Limb (tissue), 2 donors: ENCODE data around the gene PSMF1.
A peak's percentile ranks its signal among the peaks of the same experiment; 100 is the strongest.

Experiments
- DNase-seq, 2 donors: peaks; one replicate each; pipeline ENCODE4 v3.0.0-alpha.2; 2016; ENCODE audit errors: extremely low spot score in 2 of 2

PSMF1 gene, protein sequence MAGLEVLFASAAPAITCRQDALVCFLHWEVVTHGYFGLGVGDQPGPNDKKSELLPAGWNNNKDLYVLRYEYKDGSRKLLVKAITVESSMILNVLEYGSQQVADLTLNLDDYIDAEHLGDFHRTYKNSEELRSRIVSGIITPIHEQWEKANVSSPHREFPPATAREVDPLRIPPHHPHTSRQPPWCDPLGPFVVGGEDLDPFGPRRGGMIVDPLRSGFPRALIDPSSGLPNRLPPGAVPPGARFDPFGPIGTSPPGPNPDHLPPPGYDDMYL

DNA sequence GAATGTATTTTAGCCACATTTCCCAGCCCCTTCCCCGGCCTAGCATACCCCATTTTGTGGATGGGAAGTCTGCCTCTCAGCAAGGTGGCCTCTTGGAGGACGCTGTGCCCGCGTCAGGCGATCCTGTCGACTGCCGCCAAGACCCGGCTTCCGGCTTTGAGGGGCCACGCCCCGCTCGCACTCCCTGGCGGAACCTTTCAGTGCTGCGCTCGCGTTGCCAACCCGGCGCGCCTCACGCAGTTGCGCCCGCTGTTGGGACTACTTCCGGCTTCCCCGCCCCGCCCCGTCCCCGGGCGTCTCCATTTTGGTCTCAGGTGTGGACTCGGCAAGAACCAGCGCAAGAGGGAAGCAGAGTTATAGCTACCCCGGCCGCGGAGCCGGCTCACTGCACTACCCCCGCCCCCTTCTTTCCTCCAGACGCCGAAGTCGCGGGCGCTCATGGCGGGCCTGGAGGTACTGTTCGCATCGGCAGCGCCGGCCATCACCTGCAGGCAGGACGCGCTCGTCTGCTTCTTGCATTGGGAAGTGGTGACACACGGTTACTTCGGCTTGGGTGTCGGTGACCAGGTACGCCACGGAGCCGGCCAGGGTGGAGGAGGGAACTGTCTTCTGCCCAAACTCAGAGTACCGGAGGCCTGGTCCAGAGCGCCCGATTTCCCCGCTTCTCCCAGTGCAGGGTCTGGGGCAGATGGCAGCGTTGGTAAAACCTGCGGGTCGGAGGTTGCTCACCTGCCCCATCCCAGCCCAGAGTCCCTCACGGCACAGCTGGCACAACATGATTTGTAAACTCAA is at the start of gene PSMF1:
PSMF1 (plus strand) TSS at position 267 of the 792 bp plus-strand sequence; CDS start at position 439, 172 bp downstream.
- DNase-seq, result peak; percentile 91 to 97

DNA sequence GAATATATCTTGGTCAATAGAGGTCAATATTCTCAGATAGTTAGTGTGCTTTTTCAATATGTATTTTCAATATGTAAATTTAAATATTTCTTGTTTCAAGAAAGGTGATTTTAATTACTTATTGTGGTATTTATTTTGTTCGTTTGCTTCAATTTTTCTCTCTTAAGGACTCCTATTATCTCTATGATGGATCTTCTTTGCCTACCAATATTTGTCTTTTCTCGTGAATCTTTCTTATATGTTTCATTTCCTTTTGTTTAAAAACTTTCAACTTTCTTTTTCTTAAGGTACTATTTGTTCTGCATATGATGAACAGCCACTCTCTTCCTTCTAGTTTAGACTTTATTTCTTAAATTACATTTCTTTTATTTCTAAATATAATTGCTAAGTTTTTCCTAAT is 46.1 kb upstream of the PSMF1 start:
- no peak for DNase-seq

DNA sequence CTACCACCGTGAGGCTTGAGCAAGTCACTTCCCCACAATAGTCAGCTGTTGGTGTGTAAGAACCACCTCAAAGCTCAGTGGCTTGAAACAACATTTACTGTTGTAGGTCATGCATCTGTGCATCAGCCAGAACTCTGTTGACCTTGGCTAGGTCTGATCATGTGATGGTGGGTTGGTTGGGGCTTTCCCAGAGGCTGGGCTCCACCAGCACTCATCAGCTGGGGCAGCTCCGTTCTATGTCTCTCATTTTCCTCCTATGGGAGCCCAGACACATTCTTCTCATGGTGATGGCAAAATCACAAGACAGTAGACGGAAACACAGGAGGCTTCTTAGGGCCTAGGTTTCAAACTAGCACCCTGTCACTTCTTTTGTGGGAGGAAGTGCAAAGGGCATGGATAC is 42.8 kb upstream of the PSMF1 start:
- DNase-seq, result no peak

DNA sequence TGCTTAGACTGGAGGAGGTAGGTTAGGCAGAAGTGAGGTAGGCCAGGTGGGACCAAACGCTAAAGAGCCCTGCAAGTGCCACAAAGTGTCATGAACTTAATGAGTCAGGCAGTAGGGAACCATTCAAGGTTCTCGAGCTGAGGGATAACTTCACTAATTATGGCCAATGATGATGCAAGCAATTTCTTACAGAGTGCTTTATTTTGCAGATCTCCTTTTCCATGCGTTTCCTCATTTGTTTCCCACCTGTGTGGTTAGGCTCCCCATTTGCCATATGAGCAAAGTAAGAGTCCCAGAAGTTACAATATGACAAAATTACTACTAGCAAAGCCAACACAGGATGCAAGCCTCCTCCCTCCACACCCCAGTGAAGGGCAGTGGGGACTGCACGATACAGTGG is 36.5 kb upstream of the PSMF1 start:
- DNase-seq, result no peak

DNA sequence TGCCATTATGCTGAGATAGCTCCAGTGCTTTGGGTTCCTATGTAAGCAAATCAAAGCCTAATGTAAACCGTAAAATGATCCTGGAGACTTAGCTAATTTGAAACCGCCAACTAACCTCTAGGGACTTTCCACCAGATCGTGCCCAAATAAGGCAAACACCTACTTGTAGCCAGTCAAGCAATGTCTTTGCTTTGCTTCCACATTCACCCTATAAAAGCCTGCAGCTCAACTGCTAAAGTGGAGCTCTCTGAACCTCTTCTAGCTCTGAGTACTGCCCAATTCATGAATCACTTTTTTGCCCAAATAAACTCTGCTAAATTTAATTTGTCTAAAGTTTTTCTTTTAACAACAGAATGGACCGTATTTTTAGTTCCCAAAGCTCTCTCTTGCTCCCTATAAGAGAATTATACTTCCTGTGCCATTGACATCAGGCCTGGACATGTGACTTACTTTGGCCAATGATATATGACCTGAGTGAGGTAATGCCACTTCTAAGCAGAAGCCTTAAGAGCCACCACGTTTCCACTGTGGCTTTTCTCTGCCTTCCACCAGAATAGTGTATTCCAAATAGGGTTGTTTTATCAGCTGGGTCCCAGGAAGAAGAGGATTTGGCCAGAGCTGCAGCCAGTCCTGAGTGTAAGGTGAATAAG is 34.8 kb upstream of the PSMF1 start:
- no peak for DNase-seq

DNA sequence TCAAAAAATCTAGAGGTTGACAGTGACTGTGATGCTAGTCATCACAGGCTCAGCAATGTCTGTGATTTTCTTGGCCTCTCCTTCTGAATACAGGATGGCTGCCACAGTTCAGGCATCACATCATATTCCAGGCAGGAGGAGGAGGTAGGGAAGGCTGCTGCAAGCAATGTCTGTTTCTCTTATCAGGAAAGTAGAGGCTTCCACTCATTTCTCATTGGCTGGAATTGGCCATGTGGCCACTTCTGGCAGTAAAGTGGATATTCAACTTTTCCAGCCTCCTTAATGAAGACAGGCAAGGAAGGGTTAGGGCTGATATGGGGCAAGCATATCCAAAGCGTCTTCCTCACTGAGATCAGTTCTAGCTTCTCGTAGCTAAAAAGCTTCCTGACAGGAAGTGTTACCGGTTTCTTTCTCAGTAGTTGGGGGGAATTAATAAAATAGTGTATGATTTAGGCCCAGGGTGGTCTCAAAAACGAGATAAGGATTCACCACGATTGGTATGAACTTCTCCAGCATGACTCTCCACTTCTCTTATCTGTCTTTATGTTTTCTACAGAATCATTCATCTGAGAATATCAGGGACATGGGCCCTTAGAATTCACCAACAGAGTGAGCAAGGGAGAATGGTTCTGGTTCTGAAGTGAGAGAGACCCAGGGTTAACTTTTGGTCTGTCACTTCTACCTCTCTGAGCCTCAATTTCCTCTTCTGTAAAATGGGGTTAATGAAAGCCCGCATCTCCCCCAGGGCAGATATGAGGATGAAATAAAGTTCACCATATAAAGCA is 32.7 kb upstream of the PSMF1 start:
- no peak for DNase-seq

DNA sequence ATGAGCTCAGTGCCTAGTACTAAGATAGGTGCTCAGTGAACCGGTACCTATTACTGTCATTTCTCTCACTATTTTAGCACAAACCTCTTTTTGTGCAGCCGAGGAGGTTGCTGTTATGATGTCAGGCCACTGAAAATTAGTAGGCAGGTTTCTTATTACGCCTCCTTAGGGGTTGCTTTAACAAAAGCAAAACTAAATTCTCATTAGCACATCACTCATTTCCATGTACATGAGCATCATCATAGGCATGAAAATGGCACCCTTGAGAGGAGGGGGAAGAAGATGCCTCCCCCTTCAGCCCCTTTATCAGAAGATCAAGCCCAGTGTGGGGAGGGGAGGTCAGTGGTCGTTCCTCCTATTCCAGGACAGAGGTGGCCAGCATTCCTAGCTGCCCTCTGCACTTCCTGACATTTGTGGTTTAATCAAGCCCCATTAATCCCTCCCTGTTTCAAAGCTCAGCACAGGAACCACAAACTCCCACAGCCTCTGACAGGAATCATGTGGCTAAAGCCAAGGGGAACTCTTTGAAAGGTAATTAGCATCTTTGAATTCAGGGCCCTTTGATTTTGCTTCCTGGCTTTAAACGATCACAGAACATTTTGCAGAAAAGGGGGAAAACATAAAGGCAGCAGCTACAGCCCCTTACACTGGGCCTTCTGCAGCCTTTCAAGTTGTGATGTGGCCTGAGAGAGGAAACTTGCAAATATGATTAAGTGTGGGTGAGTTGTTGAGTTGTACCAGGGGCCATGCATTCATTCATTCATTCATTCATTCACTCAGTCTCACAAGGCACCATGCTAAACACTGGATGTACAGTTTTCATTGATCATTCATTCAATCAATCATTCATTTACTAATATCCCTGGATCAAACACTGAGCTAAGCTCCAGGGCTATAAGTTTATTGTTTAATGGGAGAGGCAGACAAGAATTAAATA is 31.9 kb upstream of the PSMF1 start:
- DNase-seq, result no peak

DNA sequence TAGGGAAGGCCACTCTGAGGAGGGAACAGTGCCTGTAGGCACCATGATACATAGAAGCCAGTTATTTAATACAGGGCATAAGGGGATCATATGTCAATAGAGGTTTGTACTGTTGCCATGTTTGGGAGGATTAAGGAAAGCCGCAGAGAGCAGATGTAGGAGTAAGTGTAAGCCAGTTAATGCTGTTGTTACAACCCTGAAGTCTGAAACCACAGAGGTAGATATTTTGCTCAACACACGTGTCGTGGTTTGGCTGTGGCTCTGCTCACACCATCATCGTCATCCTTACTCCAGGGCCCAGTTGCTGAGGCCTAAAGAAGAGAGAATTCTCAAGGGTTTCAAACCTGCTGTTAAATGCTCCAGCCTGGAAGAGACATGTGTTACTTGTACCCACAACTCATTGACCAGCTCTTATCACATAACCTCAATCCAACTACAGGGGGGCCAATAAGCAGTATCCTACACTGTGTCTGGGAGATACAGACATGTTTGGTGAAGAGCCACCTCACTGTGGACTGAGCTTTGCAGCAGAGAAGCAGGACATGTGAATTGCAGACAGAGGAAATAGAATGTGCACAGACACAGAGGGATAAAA is 31.0 kb upstream of the PSMF1 start:
- DNase-seq, result peak in 1 of 2 donors; percentile 13

DNA sequence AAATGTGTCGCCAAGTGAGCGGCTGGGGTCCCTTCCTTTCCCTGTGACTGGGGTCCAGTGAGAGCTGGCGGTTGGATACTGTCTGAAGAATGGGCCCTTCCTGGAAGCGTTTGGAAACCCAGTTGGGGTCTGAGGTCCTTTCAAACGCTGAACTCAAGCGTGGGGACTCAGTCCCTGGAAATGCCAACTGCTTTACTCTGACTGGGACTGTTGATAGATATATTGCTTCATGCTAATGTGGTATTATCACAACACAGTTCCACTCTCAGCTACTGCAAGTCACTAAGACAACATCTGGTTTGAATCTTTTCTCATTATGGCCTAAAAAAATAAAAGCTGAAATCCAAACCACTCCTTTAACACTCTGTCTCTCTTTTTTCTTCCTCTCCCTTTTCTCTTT is 23.7 kb upstream of the PSMF1 start:
- DNase-seq, result peak in 1 of 2 donors; percentile 13

DNA sequence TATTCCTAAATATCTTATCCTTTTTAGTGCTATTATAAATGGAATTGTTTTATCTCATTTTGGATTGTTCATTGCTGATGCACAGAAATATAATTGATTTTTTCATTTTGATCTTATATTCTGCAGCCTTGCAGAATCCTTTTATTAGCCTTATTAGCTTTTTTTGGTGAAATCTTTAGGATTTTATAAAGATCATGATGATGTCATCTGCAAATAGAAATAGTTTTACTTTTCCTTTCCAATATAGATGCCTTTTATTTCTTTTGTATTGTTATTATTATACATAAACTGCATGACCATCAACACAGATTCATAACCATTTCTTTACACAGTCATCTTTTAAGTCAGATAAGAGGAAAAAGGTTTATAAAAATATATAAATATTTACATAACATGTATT is 16.9 kb upstream of the PSMF1 start:
- DNase-seq, result no peak

DNA sequence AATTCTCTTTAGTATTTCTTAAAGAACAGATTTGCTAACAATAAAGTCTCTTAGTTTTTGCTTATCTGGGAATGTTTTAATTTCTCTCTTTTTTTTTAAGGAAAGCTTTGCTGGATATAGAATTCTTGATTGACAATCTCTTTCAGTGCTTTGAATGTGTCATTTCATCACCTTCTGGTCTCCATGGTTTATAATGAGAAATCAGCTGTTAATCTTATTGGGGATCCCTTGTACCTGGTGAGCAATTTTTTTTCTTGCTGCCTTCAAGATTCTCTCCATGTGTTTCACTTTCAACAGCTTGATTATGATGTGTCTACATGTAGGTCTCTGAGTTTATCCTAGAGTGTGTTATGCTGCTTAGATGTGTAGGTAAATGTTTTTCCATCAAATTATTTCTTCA is 16.4 kb upstream of the PSMF1 start:
- DNase-seq, result no peak

DNA sequence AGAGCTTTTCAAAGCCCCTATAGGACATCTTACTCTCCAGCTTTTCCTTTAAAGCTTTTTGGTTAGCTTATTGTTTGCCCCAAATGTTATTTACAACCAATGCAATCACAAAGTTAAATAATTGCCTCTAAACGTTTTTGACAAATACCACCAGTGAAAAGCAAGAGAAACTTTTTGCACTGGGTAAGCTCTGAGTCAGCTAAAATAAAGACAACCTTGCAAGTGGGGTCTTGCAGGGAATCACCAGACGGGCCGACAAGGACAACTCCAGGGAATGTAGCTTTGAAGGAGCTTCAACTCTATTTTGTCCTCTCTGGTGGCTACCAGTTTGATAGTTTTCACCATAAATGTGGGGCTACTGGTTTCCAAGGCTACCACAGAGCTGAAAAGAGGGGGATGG is 14.7 kb upstream of the PSMF1 start:
- DNase-seq, result no peak

DNA sequence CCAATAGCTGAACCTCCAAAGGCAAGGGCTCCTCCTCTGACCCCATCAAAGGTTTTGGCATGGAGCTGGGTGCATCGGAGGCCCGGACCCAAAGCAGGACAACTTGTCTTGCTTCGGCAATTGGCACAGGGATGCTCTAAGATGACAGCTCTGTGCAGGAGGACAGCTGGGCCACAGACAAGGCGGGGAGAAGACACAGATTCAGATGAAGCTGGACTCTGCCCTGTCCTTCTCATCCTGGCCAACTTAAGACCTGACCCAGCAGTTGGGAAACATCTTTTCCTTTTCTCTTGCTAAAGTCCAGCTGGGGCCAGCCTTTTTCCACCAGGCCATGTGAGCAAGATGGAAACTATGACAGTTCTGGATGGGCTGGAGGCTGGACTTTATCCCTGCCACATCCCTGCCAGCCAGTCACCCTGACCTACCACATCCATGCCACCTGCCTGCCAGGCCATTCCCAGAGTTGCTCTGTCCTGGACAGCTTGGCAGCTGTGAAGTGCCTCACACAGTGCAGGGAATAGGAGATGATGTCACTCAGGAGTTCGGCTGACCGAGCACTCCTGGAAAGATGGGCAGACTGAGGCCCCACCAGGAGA is 12.7 kb upstream of the PSMF1 start:
- no peak for DNase-seq

DNA sequence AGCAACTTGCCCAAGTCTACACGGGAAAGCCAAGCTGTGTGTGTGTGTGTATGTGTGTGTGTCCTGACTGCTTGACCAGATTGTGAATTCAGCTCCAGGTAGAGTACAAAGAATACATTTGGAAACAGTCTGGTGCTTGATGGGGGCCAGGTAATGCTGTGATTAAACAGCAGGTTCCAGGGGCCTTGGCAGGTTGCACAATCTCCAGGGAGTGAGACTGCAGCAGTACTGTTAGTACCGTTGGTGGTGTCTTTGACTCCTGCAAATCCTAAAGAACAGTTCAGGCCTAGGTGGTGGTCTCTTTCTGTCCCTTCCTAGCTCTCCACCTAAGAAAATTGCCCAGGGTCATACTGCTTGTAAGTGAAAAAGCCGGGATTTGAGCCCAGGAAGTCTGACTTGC is 11.2 kb upstream of the PSMF1 start:
- no peak for DNase-seq

DNA sequence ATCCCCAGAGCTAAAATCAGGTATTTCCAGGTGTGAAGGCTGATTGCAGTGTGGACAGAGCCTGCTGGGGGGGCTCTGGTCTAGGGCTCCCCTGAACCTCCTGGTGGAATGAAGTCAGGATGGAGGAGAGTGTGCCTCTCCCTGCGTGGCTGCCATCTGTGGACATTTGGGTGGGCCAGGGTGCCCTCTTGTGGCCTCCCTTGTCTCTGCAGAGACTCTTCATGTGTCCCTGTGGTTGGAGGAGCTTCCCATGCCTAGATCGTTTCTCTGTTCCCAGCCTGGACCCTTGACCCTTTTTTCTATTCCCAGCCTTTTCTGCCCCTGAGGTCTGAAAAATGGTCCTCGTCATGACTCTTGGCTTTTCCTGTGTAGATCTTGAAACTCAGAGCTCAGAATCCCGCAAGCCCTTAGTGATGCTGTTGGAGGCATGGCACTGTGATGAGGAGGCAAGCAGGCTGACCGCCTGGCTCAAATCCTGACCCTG is 9.9 kb upstream of the PSMF1 start:
- DNase-seq, result peak; percentile 11 to 67

DNA sequence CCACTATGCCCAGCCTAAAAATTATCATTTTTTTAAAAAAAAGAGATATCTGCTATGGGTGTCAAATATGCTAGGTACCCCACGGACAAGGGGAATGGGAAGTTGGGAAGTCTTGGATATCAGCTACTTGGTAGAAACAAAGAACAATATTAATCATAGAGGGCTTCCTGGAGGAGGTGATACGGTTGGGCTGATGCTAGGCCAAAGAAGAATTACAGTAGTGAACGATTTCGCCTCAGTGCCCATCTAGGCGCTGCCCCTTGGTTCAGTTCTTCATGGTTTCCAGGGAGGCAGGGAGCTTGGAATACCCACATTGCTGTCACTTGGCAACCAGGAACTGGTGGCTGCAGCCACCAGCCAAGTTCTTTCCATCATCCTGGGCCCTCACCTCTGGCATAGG is 5.5 kb upstream of the PSMF1 start:
- DNase-seq, result no peak

DNA sequence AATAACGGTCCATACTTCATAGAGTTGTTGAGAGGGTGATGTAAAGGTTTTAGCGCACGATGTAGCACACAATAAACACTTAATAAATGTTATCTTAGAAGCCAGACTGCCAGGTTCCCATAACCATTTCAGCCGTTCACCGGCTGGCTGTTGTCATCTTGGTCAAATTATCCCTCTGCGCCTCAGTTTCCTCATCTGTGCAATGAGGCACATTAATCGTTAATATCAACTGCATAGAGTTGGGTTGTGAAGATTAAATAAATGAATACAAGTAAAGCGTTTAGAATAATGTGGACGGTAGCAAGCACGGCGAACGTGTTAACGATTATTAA is 432 bp upstream of the PSMF1 start:
- DNase-seq, result no peak

DNA sequence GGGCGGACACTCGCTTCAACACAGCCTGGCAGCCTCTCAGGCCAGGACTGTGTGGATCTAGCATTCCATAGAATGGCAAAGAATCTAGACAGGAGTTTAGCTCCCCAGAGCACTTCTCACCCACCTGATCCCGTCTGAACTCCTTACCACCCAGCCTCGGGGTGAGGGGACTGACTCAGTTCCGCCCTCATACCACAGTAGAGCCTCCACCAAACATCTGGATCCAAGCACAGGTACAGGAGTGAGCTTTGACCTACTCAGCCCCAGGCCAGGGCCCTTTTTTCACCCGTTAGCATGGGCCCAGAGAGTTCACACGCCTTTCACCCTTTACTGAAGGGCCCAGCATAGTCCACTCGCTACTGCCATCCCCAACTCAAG is 715 bp downstream of the PSMF1 start:
- no peak for DNase-seq

DNA sequence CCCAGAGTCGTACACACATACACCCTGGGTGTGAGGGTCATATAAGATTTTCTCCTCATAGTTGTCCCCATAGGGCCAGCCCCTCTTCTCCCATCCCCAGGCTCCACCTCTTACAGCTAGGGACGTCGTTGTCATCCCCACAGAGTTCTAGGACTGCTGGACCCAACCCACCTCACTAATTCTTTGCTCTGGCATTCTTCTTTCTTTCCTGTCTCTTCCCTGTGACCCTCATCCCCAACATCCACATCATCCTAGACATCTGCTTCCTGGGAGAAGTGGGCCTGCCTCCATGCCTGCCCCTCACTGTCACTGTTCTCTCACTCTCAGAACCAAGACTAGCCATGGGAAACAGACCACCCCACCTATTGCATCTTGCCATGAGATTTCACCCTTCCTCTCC is 1.1 kb downstream of the PSMF1 start:
- no peak for DNase-seq

DNA sequence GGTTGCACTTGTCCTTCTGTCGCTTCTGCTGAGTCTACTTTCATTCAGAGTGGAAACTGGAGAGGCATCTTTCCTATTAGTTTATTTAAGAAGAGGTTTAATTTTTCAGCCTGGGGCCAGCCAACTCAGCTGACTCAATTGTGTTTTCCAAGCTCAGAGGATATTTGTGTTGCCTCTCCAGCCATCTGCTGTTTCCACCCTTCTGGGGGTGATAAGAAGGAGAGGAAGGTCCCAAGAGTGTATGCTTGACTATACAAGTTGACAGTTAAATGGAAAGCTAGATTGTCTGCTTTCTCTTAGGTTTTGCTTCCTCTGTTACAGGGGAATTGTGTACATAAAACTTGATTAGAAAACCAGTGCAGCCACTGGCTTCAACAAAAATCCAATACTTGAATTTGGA is 3.0 kb downstream of the PSMF1 start:
- DNase-seq, result no peak
